Activated naive CD8-positive, alpha-beta T cell treated with anti-CD3 and anti-CD28 coated beads, Interleukin-2, amount 50 U/mL, for 16 hours (primary cell): ENCODE data around the gene INTS15.

Source experiments
- DNase-seq: peaks from one replicate; pipeline ENCODE4 v3.0.0-alpha.2; 2020; ENCODE audit warnings: low read depth, low spot score

INTS15 gene

DNA sequence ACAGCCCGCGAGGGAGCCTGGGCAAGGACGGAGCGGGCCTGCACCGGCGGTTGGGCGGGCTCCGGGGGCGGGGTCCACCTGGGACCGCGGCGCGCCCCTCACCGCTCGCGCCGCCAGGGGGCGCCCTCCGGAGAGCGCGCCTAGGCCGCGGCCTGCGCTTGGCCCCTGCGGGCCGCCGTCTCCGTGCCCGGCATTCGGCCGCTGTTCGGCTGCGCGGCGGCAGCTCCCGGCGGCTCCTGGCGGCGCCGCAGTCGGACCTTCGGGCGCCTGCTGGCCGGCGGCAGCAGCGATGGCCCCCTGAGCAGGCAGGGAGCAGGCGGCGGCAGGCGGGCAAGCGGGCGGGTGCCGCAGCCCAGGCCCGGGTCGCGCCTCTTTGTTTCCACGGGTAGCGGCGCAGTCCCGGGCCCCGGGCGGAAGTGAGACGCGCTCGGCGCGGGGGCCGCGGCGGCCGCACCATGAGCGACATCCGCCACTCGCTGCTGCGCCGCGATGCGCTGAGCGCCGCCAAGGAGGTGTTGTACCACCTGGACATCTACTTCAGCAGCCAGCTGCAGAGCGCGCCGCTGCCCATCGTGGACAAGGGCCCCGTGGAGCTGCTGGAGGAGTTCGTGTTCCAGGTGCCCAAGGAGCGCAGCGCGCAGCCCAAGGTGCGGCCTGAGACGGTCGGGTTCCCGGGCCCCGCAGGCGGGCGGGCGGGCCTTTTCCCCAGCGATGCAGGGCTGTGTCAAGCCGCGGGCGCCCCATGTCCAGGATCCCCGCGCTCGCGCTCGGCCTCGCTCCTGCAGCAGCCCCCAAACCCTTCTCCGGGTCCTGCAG is at the start of gene INTS15:
INTS15 (plus strand) TSS at position 193 of the 816 bp plus-strand sequence; CDS start at position 456, 263 bp downstream.
- DNase-seq = peak; percentile 64

GRCh38 chr7:6542368-6542767 is 47.5 kb upstream of the INTS15 start:
- DNase-seq = no peak

- DNase-seq = no peak
Measured at GRCh38 chr7:6545398-6546126, 44.3 kb upstream of the INTS15 start.

GRCh38 chr7:6546498-6547251 is 43.1 kb upstream of the INTS15 start:
- no peak for DNase-seq

- DNase-seq = no peak
Measured at GRCh38 chr7:6547400-6547799, 42.4 kb upstream of the INTS15 start.

DNA sequence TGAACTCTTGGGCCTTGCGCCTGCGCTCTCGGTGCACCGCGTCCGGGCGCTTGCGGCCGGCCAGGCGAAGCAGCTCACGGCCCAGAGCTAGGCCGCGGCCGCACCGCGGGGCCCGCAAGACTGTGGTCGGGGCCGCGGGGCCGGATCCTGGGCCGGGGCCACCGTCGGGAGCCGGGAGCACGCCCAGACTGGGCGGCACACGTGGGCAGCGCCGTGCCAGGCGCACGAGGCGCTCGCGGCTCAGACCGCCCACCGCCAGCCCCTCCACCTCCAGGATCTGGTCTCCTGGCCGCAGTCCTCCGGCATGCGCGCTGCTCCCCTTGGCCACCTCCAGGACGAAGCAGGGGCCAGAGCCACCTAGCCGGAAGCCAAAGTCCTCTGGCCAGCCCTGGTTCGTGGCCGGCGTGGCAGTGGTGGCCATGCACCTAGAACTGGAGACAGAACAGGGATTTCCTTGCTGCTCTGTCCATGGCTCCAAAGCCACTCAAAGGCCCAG is 38.8 kb upstream of the INTS15 start, which contains the start of gene GRID2IP:
GRID2IP (minus strand) TSS at position 446 of the 496 bp plus-strand sequence; CDS start at position 421, 25 bp downstream.
- DNase-seq = no peak

- DNase-seq = no peak
Measured at GRCh38 chr7:6553448-6554044, 36.3 kb upstream of the INTS15 start.

DNA sequence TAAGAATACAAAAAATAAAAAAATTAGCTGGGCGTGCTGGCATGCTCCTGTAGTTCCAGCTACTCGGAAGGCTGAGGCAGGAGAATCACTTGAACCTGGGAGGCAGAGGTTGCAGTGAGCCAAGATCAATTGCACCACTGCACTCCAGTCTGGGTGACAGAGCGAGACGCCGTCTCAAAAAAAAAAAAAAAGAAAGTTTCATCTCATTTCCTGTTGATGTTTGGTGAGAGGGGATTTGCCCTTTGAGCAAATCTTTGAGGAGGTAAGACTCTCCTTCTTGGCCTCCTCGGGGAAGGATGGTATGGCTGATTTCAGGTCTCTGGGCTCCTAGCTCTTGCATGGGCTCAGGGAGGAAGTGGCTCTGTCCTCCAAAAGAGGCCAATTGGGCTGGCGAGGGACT is 35.0 kb upstream of the INTS15 start:
- DNase-seq = no peak

- no peak for DNase-seq
Measured at GRCh38 chr7:6556196-6556595, 33.6 kb upstream of the INTS15 start.

GRCh38 chr7:6558837-6559236 is 31.0 kb upstream of the INTS15 start:
- no peak for DNase-seq

GRCh38 chr7:6559896-6560295 is 29.9 kb upstream of the INTS15 start:
- DNase-seq = no peak

GRCh38 chr7:6562106-6562505 is 27.7 kb upstream of the INTS15 start:
- no peak for DNase-seq

DNA sequence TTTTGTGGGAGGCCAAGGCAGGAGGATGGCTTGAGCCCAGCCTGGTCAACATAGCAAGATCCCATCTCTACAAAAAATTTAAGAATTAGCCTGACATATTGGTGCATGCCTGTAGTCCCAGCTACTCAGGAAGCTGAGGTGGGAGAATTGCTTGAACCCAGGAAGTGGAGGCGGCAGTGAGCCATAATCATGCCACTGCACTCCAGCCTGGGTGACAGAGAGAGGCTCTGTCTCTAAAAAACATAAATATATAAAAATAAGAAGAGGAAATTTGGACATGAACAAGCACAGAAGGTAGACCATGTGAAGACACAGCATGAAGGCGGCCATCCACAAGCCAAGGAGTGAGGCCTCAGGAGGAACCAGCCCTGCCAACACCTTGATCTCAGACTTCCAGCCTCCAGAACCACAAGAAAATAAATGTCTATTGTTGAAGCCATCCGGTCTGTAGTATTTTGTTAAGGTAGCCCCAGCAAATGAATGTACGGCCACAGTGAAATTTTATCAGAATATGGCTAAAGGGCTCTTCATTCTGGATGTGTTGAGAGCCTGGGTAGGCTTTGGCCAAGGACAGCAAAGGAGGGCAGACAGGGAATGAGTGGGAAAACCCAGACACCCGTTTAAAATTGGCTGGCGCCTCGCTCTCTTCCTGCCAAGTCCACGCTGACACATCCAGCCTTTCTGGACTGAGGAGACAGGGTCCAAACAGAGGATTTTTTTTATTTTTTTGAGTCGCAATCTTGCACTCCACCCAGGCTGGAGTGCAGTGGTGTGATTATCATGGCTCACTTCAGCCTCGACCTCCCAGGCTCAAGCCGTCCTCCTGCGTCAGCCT is 25.7 kb upstream of the INTS15 start:
- no peak for DNase-seq

- no peak for DNase-seq
Measured at GRCh38 chr7:6565655-6566054, 24.2 kb upstream of the INTS15 start.

GRCh38 chr7:6567886-6568285 is 21.9 kb upstream of the INTS15 start:
- no peak for DNase-seq

- no peak for DNase-seq
Measured at GRCh38 chr7:6571160-6571779, 18.6 kb upstream of the INTS15 start.

DNA sequence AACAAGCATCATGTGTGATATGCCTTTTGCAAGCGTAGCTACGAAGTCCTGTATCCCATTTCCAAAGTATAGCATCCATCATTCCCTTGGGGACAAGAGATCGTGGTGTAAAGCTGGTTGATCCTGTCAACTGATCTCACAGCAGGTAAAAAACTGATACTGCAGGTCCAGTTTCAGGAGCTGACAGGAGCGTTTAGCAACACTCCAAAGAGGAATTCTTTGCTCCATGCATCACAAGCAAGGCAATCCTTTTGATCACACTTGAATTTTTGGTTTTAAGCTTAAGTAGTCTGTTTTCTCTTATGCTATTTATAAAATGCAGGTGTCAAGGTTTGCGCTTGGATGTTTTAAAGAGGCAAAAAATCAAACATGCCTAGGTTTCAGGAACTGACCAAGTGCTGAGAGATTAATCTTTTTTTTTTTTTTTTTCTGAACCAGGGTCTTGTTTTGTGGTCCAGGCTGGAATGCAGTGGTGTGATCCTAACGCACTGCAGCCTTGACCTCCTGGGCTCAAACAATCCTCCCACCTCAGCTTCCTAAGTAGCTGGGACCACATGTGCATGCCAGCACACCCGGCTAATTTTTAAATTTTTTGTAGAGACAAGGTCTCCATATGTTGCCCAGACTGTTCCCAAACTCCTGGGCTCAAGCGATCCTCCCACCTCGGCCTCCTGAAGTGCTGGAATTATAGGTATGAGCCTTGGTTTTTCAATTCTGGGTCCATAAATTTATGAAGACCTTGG is 14.4 kb upstream of the INTS15 start:
- no peak for DNase-seq

DNA sequence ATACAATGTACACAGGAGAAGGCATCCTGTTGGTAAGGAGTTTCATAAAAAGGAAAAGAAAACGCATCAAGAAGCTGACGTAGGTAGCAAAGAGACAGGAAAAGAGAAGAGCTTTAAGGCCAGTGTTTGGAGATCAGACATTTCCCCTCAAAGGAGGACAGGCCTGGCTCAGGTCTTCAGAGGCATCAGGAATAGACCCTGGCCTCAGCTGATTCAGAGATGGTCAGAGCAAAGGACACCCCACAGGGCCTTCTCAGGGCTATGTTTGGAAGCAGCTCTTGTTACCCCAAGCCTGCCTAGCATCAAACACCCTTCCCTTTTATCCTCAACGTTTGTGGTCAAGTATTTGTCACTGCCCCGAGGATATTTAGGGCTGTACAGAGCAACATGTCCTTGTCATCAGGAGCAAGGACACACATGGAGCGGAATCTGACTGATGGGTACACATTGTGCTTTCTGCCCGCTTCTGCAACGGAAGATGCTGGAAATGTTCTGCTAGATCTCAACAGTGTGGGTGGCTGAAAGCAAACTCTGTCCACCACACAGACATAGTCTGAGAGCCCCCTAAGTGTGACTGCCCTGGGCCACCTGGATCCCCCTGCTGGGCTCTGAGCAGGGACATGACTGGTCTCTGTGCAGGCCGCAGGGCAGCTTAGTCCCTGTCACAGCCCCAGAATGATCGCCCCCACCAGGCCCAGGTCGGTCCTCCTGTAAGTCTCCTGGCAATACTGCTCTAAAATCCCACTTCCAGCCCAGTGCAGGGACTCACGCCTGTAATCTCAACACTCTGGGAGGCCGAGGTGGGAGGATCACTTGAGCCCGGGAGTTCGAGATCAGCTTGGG is 13.6 kb upstream of the INTS15 start:
- DNase-seq = no peak
